Measurements from ENCODE around the gene HEBP1.

- no peak for TF ChIP-seq GABPA (IDR thresholded peaks at IDR 0.05; ENCODE audit: low read depth)
- TF ChIP-seq, protein P1, sequence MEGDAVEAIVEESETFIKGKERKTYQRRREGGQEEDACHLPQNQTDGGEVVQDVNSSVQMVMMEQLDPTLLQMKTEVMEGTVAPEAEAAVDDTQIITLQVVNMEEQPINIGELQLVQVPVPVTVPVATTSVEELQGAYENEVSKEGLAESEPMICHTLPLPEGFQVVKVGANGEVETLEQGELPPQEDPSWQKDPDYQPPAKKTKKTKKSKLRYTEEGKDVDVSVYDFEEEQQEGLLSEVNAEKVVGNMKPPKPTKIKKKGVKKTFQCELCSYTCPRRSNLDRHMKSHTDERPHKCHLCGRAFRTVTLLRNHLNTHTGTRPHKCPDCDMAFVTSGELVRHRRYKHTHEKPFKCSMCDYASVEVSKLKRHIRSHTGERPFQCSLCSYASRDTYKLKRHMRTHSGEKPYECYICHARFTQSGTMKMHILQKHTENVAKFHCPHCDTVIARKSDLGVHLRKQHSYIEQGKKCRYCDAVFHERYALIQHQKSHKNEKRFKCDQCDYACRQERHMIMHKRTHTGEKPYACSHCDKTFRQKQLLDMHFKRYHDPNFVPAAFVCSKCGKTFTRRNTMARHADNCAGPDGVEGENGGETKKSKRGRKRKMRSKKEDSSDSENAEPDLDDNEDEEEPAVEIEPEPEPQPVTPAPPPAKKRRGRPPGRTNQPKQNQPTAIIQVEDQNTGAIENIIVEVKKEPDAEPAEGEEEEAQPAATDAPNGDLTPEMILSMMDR (IDR thresholded peaks at IDR 0.05; ENCODE audit: insufficient read depth, low read length) = no peak
- no peak for TF ChIP-seq POLR2AphosphoS5 (IDR thresholded peaks at IDR 0.05; ENCODE audit: low read depth)
- TF ChIP-seq REST (IDR thresholded peaks at IDR 0.05; ENCODE audit: insufficient replicate concordance, low read depth) = no peak
Observed at GRCh38 chr12:12936983-12937491, 63.0 kb downstream of the HEBP1 start.
